ENCODE data around the gene MAP4K3. TPM values are rescaled to one million over a fixed set of nuclear protein-coding genes. Genes with fewer than 3 reads are reported as not detected.

The MAP4K3 gene
- total and polyA plus RNA-seq, 2 of the 4 experiments (the other 2 are of a cell fraction), result 13.2 to 32.6 TPM

DNA sequence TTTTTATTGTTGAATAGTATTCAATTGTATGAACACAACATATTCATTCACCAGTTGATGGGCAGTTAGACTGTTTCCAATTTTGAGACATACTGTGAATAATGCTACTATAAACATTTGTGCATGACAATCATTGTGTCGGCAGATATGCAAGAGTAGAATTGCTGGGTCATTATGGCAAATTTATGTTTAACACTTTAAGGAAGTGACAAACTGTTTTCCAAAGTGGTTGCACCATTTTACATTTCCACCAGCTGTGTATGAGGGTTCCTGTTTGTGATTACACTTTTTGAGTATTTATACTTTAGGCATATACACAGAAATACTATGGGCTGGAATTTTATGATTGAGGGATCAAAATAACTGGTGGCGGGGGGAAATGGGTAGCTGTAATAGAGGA, 61.2 kb downstream of the MAP4K3 start:
- Histone ChIP-seq H3K18ac (ENCODE audit: low read depth, low read length) (no peak overlapping the region), H3K9ac (ENCODE audit: low read depth, low read length) (no peak overlapping the region), H4K20me1 (ENCODE audit: insufficient read depth, low read length) (peaks cover 9% of the 10 kb centered on the region; the same call in 1 of the 2 replicates), H3K4me3 (ENCODE audit: insufficient read depth, low read depth, low read length) (no peak overlapping the region), H3K14ac (replicated peaks; ENCODE audit: low read depth, low read length) (no peak overlapping the region), H3K4ac (ENCODE audit: low read depth, low read length) (no peak overlapping the region), H2AK5ac (ENCODE audit: low read depth, low read length) (no peak overlapping the region), H3K4me2 (ENCODE audit: low read depth, low read length) (no peak overlapping the region), H3K4me1 (ENCODE audit: control insufficient read depth, insufficient read depth, low read length) (peaks cover 4% of the 10 kb centered on the region; the same call in 1 of the 2 replicates), H4K8ac (ENCODE audit: low read depth in 2 of 2, low read length in 2 of 2) (no peak overlapping the region), H3K79me1 (ENCODE audit: low read depth in 1 of 2, low read length in 2 of 2) (peaks cover 28 to 41% of the 10 kb centered on the region in 2 experiments; a peak in 3 of 4 replicates), H3K9me1 (ENCODE audit: insufficient read depth, low read length) (no peaks in the 10 kb centered on the region), H3K56ac (ENCODE audit: extremely low read depth, insufficient read depth, low read length) (no peak overlapping the region), H3K23ac (ENCODE audit: low read depth, low read length) (no peak overlapping the region), H3K36me3 (ENCODE audit: control insufficient read depth, insufficient read depth, low read length) (peaks cover 6% of the 10 kb centered on the region), H3K27me3 (ENCODE audit: control insufficient read depth, insufficient read depth, low read length) (no peaks in the 10 kb centered on the region), H2BK20ac (ENCODE audit: low read depth, low read length) (no peak overlapping the region), H2BK15ac (ENCODE audit: low read depth, low read length) (no peak overlapping the region), H3K27ac (ENCODE audit: insufficient read depth, low read length) (no peak overlapping the region), H4K5ac (ENCODE audit: low read depth, low read length) (no peak overlapping the region), H2AK9ac (replicated peaks; ENCODE audit: low read depth, low read length, poor library complexity) (no peak overlapping the region), H2BK120ac (ENCODE audit: low read depth, low read length) (no peak overlapping the region), H3K9me3 (ENCODE audit: control insufficient read depth, insufficient read depth, low read length) (no peaks in the 10 kb centered on the region), H4K91ac (ENCODE audit: insufficient read depth, low read depth, low read length) (no peak overlapping the region), H2BK5ac (ENCODE audit: low read depth, low read length, poor library complexity, severe bottlenecking) (no peak overlapping the region), H2AFZ (replicated peaks; ENCODE audit: low read length, poor library complexity) (no peak overlapping the region)
- no TSS peak for BruUV-seq (replicated peaks)
- WGBS, 2 experiments (ENCODE audit: extremely low coverage in 2 of 2, insufficient read length in 1 of 2), result no CpG with 5 or more reads among the region's 2 CpGs
- CTCF ChIA-PET, result interaction anchor here (0.6 kb wide), 1 partner anchor 11 kb away, joined by 3 read pairs; no protein-coding TSS in a partner anchor
- POLR2A ChIA-PET (ENCODE audit: unreplicated experiment), result no interaction called here
- in situ Hi-C loops (cut with MboI; ENCODE audit: low sequenced_read_pairs), result no loop called here
- TF ChIP-seq, protein P1, sequence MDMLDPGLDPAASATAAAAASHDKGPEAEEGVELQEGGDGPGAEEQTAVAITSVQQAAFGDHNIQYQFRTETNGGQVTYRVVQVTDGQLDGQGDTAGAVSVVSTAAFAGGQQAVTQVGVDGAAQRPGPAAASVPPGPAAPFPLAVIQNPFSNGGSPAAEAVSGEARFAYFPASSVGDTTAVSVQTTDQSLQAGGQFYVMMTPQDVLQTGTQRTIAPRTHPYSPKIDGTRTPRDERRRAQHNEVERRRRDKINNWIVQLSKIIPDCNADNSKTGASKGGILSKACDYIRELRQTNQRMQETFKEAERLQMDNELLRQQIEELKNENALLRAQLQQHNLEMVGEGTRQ (IDR thresholded peaks at IDR 0.05; ENCODE audit: low read depth, low read length), result no peak
- TF ChIP-seq NFE2L2 (IDR thresholded peaks at IDR 0.05; ENCODE audit: low read depth, low read length) (no peak), CHD1 (IDR thresholded peaks at IDR 0.05; ENCODE audit: low read depth, low read length) (no peak), RCOR1 (IDR thresholded peaks at IDR 0.05; ENCODE audit: insufficient replicate concordance, low read length) (no peak), BHLHE40 (IDR thresholded peaks at IDR 0.05; ENCODE audit: low read depth, low read length) (no peak), RAD21 (IDR thresholded peaks at IDR 0.05; ENCODE audit: low read length) (no peak), CEBPB (IDR thresholded peaks at IDR 0.05; ENCODE audit: low read depth, low read length) (no peak)
- no peak for ATAC-seq (ENCODE audit: low read depth)
- intact Hi-C loops (cut with micrococcal nuclease), result no loop called here
- no peak for DNase-seq
- dilution Hi-C loops (cut with HindIII; ENCODE audit: low sequenced_read_pairs, unreplicated experiment), result no loop called here

Data from IMR-90 (cell line).